Measurements from ENCODE around the gene KIF19. TPM values are rescaled to one million over a fixed set of nuclear protein-coding genes. Genes with fewer than 3 reads are reported as not detected.

KIF19 gene
- total and polyA plus RNA-seq, 2 experiments from 2014 or later = not detected

DNA sequence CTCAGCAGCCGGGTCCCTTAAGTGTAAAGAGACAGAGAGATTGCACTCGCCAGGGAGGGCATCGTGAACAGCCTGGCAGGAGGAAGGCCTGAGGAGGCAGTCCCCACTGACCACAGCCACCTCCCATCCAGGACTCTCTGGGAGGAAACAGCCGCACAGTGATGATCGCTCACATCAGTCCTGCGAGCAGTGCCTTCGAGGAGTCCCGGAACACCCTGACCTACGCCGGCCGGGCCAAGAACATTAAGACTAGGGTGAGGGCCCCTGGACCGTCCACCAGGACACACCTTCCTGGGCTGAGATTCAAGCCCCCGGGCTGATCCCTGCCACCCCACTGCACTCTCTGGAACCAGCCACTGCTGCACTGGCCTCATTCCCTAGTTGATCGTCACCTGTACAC, 21.6 kb downstream of the KIF19 start:
- in situ Hi-C loops (cut with MboI) = no loop called here
- H3K79me2 ChIP-seq (ENCODE audit: insufficient read depth) = no peaks in the 10 kb centered on the region
- no peak overlapping the region for H3K4me3 ChIP-seq
- no peaks in the 10 kb centered on the region for H3F3A ChIP-seq (ENCODE audit: insufficient read depth)
- no peaks in the 10 kb centered on the region for H3K4me1 ChIP-seq (ENCODE audit: insufficient read depth)
- H3K4me2 ChIP-seq (ENCODE audit: unreplicated experiment) = no peak overlapping the region
- no peaks in the 10 kb centered on the region for H3K36me3 ChIP-seq (ENCODE audit: low read depth)
- no peaks in the 10 kb centered on the region for H3K9me3 ChIP-seq (ENCODE audit: low read depth)
- no peak overlapping the region for H3K27ac ChIP-seq
- TF ChIP-seq EZH2phosphoT487 (IDR thresholded peaks at IDR 0.05; ENCODE audit: insufficient read depth, low read depth) = no peak
- no peak for TF ChIP-seq EZH2 (IDR thresholded peaks at IDR 0.05; ENCODE audit: insufficient read depth, poor library complexity, severe bottlenecking)
- H2AFZ ChIP-seq = no peak overlapping the region
- no peaks in the 10 kb centered on the region for H4K20me1 ChIP-seq (ENCODE audit: insufficient read depth)
- DNase-seq = no peak
- WGBS, 2 experiments (ENCODE audit: low coverage in 1 of 2, low lambda C conversion rate in 2 of 2, missing lambda C conversion rate in 2 of 2) = 61 to 67% methylated on average over 14 of the region's 14 CpGs
- H3K9me2 ChIP-seq (ENCODE audit: insufficient read depth) = no peaks in the 10 kb centered on the region
- no peak overlapping the region for H3K9ac ChIP-seq
- H3K27me3 ChIP-seq (replicated peaks; ENCODE audit: insufficient read depth) = peaks cover 12% of the 10 kb centered on the region; the same call in 1 of the 2 replicates

DNA sequence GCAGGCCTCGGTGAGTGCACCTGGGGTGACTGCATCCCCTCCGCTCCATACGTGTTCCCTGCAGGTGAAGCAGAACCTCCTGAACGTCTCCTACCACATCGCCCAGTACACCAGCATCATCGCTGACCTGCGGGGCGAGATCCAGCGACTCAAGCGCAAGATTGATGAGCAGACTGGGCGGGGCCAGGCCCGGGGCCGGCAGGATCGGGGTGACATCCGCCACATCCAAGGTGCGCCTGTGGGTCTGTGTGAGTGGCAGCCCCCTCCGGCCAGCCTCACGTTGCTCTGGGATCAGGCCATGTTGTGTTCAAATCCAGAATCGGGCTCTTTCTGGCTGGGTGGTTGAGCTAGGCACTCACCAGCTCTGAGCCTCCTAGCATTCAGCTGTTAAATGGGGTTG, 23.1 kb downstream of the KIF19 start:
- Histone ChIP-seq H3K36me3 (ENCODE audit: low read depth) (no peaks in the 10 kb centered on the region), H3F3A (ENCODE audit: insufficient read depth) (no peaks in the 10 kb centered on the region)

DNA sequence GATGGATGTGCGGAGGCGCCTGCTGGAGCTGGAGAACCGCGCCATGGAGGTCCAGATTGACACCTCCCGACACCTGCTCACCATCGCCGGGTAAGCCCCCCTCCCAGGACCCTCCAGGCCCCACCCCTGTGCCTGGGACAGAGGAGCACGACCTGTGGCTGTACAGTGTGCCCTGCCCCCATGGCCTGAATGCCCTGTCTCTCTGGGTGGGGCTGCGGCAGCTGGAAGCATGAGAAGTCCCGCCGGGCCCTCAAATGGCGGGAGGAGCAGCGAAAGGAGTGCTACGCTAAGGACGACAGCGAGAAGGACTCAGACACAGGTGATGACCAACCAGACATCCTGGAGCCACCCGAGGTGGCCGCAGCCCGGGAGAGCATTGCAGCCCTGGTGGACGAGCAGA, 24.5 kb downstream of the KIF19 start:
- in situ Hi-C loops (cut with MboI) = no loop called here
- no peak overlapping the region for H3K4me2 ChIP-seq (ENCODE audit: unreplicated experiment)
- 64 to 70% methylated on average over 16 to 20 of the region's 20 CpGs for WGBS, 2 experiments (ENCODE audit: low coverage in 1 of 2, low lambda C conversion rate in 2 of 2, missing lambda C conversion rate in 2 of 2)
- TF ChIP-seq EZH2 (IDR thresholded peaks at IDR 0.05; ENCODE audit: insufficient read depth, poor library complexity, severe bottlenecking) (no peak), EZH2phosphoT487 (IDR thresholded peaks at IDR 0.05; ENCODE audit: insufficient read depth, low read depth) (no peak)
- no peak for DNase-seq
- peaks cover 31% of the 10 kb centered on the region for H3K27me3 ChIP-seq (replicated peaks; ENCODE audit: insufficient read depth)
- no peak overlapping the region for H3K27ac ChIP-seq
- H3K9me2 ChIP-seq (ENCODE audit: insufficient read depth) = no peaks in the 10 kb centered on the region
- H3K9ac ChIP-seq = no peak overlapping the region
- H3K4me3 ChIP-seq = no peak overlapping the region
- H3K79me2 ChIP-seq (ENCODE audit: insufficient read depth) = no peaks in the 10 kb centered on the region
- no peaks in the 10 kb centered on the region for H3K36me3 ChIP-seq (ENCODE audit: low read depth)
- no peaks in the 10 kb centered on the region for H3K4me1 ChIP-seq (ENCODE audit: insufficient read depth)
- H2AFZ ChIP-seq = no peak overlapping the region
- H4K20me1 ChIP-seq (ENCODE audit: insufficient read depth) = no peaks in the 10 kb centered on the region
- no peaks in the 10 kb centered on the region for H3K9me3 ChIP-seq (ENCODE audit: low read depth)
- H3F3A ChIP-seq (ENCODE audit: insufficient read depth) = no peaks in the 10 kb centered on the region

More for the DNA sequence above, 23.1 kb downstream of the KIF19 start:
- Histone ChIP-seq H3K4me2 (ENCODE audit: unreplicated experiment) (no peak overlapping the region), H3K4me1 (ENCODE audit: insufficient read depth) (no peaks in the 10 kb centered on the region), H3K9me3 (ENCODE audit: low read depth) (no peaks in the 10 kb centered on the region), H3K79me2 (ENCODE audit: insufficient read depth) (no peaks in the 10 kb centered on the region), H2AFZ (no peak overlapping the region), H3K27me3 (replicated peaks; ENCODE audit: insufficient read depth) (peaks cover 24% of the 10 kb centered on the region), H3K27ac (no peak overlapping the region), H3K9ac (no peak overlapping the region), H3K4me3 (no peak overlapping the region), H4K20me1 (ENCODE audit: insufficient read depth) (no peaks in the 10 kb centered on the region), H3K9me2 (ENCODE audit: insufficient read depth) (no peaks in the 10 kb centered on the region)
- DNase-seq = no peak
- TF ChIP-seq EZH2phosphoT487 (IDR thresholded peaks at IDR 0.05; ENCODE audit: insufficient read depth, low read depth) (no peak), EZH2 (IDR thresholded peaks at IDR 0.05; ENCODE audit: insufficient read depth, poor library complexity, severe bottlenecking) (no peak)
- WGBS, 2 experiments (ENCODE audit: low coverage in 1 of 2, low lambda C conversion rate in 2 of 2, missing lambda C conversion rate in 2 of 2) = 51 to 54% methylated on average over 19 of the region's 19 CpGs
- in situ Hi-C loops (cut with MboI) = no loop called here

DNA sequence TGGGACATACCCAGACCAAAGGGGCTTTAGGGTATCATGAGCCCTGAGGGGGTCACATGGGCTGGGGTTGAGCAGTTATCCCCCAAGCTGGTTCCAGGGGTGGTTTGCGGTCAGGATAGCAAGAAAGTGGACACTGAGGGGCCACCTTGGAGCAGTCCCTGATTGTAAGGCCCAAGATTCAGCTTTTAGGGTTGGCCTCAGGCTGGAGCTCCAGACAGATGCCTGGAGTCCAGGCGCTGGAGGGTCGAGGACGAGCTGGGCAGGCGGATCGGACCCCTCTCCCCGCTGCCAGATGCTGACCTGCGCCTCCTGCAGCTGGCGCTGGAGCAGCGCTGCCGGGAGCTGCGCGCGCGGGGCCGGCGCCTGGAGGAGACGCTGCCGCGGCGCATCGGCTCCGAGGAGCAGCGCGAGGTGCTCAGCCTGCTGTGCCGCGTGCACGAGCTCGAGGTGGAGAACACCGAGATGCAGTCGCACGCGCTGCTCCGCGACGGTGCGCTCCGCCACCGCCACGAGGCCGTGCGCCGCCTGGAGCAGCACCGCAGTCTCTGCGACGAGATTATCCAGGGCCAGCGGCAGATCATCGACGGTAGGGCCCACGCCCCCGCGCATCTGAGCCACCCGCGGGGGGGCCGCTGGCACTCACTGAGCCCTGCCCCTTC, 25.7 kb downstream of the KIF19 start:
- no peak for DNase-seq
- Histone ChIP-seq H3K9me2 (ENCODE audit: insufficient read depth) (no peaks in the 10 kb centered on the region), H3K9ac (no peak overlapping the region), H3K9me3 (ENCODE audit: low read depth) (no peaks in the 10 kb centered on the region), H3F3A (ENCODE audit: insufficient read depth) (no peaks in the 10 kb centered on the region), H3K27ac (no peak overlapping the region), H3K27me3 (replicated peaks; ENCODE audit: insufficient read depth) (peaks cover 43% of the 10 kb centered on the region), H3K36me3 (ENCODE audit: low read depth) (no peaks in the 10 kb centered on the region), H3K79me2 (ENCODE audit: insufficient read depth) (no peaks in the 10 kb centered on the region), H2AFZ (no peak overlapping the region), H3K4me2 (ENCODE audit: unreplicated experiment) (no peak overlapping the region), H4K20me1 (ENCODE audit: insufficient read depth) (no peaks in the 10 kb centered on the region), H3K4me3 (no peak overlapping the region), H3K4me1 (ENCODE audit: insufficient read depth) (no peaks in the 10 kb centered on the region)
- 6 to 7% methylated on average over 36 to 54 of the region's 55 CpGs for WGBS, 2 experiments (ENCODE audit: low coverage in 1 of 2, low lambda C conversion rate in 2 of 2, missing lambda C conversion rate in 2 of 2)
- in situ Hi-C loops (cut with MboI) = no loop called here
- TF ChIP-seq EZH2phosphoT487 (IDR thresholded peaks at IDR 0.05; ENCODE audit: insufficient read depth, low read depth) = no peak
- no peak for TF ChIP-seq EZH2 (IDR thresholded peaks at IDR 0.05; ENCODE audit: insufficient read depth, poor library complexity, severe bottlenecking)

All from GM23248 (cell line).